Mesothelial cell of epicardium (in vitro differentiated cells): ENCODE data around the gene HIGD1B. TPM values are rescaled to one million over a fixed set of nuclear protein-coding genes. Genes with fewer than 3 reads are reported as not detected.

Source experiments
- DNase-seq, 2 experiments: peaks; one replicate each; pipeline ENCODE4 v3.0.0; 2021; ENCODE audit warnings: low spot score in 2 of 2; ENCODE audit not compliant: unreplicated experiment in 2 of 2
- H3K27ac Mint-ChIP-seq: 2 replicates; pipeline ENCODE4 v1.8.0; 2021; ENCODE audit warnings: mixed read lengths
- H3K27me3 Mint-ChIP-seq: 2 replicates; pipeline ENCODE4 v1.8.0; 2021; ENCODE audit warnings: low read depth, mixed read lengths
- H3K36me3 Mint-ChIP-seq: 2 replicates; pipeline ENCODE4 v1.8.0; 2021; ENCODE audit warnings: mixed read lengths
- H3K4me1 Mint-ChIP-seq: 2 replicates; pipeline ENCODE4 v1.8.0; 2021; ENCODE audit warnings: mixed read lengths
- H3K4me3 Mint-ChIP-seq: 2 replicates; pipeline ENCODE4 v1.8.0; 2021; ENCODE audit warnings: mild to moderate bottlenecking, moderate library complexity, mixed read lengths
- H3K9me3 Mint-ChIP-seq: 2 replicates; pipeline ENCODE4 v1.8.0; 2021; ENCODE audit warnings: mixed read lengths
- total RNA-seq: library from RNA; stranded (reverse); gene quantifications from 3 replicates; pipeline ENCODE4 v1.2.1, GENCODE V29; 2021
- TF ChIP-seq, protein P1 (sequence below): fragments of 200-600 bp; sonication (generic); IDR thresholded peaks from one replicate; pipeline ENCODE4 v1.5.0; 2021; ENCODE audit warnings: antibody characterized with exemption; ENCODE audit not compliant: unreplicated experiment

The HIGD1B gene
- total RNA-seq, 1 donor from 2014 or later = not detected

GRCh38 chr17:44840936-44841335 is 6.7 kb upstream of the HIGD1B start:
- TF ChIP-seq, protein P1, sequence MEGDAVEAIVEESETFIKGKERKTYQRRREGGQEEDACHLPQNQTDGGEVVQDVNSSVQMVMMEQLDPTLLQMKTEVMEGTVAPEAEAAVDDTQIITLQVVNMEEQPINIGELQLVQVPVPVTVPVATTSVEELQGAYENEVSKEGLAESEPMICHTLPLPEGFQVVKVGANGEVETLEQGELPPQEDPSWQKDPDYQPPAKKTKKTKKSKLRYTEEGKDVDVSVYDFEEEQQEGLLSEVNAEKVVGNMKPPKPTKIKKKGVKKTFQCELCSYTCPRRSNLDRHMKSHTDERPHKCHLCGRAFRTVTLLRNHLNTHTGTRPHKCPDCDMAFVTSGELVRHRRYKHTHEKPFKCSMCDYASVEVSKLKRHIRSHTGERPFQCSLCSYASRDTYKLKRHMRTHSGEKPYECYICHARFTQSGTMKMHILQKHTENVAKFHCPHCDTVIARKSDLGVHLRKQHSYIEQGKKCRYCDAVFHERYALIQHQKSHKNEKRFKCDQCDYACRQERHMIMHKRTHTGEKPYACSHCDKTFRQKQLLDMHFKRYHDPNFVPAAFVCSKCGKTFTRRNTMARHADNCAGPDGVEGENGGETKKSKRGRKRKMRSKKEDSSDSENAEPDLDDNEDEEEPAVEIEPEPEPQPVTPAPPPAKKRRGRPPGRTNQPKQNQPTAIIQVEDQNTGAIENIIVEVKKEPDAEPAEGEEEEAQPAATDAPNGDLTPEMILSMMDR = no peak
- Mint-ChIP-seq H3K27me3 (no peaks in the 10 kb centered on the region), H3K4me1 (peaks cover 7% of the 10 kb centered on the region), H3K27ac (no peak overlapping the region), H3K9me3 (no peaks in the 10 kb centered on the region), H3K4me3 (no peak overlapping the region), H3K36me3 (no peaks in the 10 kb centered on the region)
- no peak for DNase-seq

DNA sequence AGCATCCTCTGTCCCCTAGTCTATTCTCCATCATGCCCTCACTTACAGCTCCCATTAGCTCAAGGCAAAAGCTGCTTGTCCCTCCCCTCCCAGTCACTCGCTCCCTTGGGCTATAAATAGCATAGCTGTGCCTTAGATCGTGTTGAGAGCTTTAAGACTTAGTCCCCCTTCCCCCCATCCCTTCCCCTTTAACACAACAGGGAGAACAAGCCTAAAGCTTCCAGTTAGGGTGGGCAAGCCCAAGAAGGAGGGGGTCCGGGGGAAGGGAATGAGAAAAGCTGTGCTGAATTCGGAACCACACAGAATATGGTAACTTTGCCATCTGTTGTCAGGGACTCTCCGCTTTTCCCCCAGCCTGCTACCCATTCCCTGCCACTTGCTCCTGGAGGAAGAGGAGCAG is 4.9 kb upstream of the HIGD1B start:
- TF ChIP-seq, protein P1 = no peak
- peak overlapping the region; percentile 37 for H3K27ac Mint-ChIP-seq
- H3K4me3 Mint-ChIP-seq = no peak overlapping the region
- no peak for DNase-seq
- no peaks in the 10 kb centered on the region for H3K27me3 Mint-ChIP-seq
- no peaks in the 10 kb centered on the region for H3K36me3 Mint-ChIP-seq
- H3K4me1 Mint-ChIP-seq = peaks cover 9% of the 10 kb centered on the region
- no peaks in the 10 kb centered on the region for H3K9me3 Mint-ChIP-seq

DNA sequence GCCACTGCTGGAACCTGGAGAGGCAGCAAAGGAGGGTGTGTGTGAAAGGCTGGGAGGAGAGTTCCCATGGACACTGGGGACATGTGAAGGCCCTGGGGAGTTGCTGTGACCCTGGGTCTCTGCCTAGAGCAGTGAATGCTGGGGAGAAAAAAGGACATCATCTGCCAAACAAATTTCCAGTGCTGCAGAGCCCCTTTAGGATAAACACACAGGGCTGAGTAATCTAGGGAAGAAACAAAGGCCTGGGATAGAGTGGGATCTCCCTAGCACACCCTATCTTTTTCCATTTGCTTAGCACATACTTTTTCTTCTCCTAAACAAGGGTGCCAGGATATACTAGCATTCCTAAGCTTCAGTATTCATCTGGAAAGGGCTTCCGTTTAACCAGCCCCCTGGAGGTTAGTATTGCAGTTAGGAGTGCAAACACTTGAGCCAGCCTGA is 3.3 kb upstream of the HIGD1B start:
- peaks cover 9% of the 10 kb centered on the region for H3K4me1 Mint-ChIP-seq
- peaks cover 3% of the 10 kb centered on the region for H3K36me3 Mint-ChIP-seq
- no peak overlapping the region for H3K4me3 Mint-ChIP-seq
- DNase-seq = no peak
- H3K9me3 Mint-ChIP-seq = no peaks in the 10 kb centered on the region
- H3K27ac Mint-ChIP-seq = no peak overlapping the region
- H3K27me3 Mint-ChIP-seq = no peaks in the 10 kb centered on the region
- TF ChIP-seq, protein P1 = no peak

DNA sequence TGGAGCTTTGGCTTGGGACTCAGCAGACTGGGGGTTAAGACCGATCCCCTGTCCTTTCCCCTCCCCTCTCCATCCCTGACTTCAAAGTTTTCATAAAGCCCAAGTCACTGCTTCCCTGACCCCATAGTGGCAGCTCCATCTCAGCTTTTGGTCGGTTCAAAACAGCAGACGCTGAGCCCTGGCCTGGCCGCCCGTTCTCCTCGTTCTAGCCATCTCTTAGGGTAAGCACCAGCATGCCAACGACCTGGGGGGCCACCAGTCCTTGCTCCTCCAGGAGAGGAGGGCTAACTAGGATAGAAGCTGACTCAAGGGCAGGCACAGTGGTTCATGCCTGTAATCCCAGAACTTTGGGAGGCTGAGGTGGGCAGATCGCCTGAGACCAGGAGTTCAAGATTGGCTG is 1.5 kb upstream of the HIGD1B start:
- no peaks in the 10 kb centered on the region for H3K27me3 Mint-ChIP-seq
- no peak overlapping the region for H3K27ac Mint-ChIP-seq
- no peak for DNase-seq
- TF ChIP-seq, protein P1 = no peak
- H3K9me3 Mint-ChIP-seq = no peaks in the 10 kb centered on the region
- H3K4me1 Mint-ChIP-seq = peaks cover 9% of the 10 kb centered on the region
- H3K4me3 Mint-ChIP-seq = no peak overlapping the region
- peaks cover 17% of the 10 kb centered on the region for H3K36me3 Mint-ChIP-seq

GRCh38 chr17:44848257-44848795 is 643 bp downstream of the HIGD1B start:
- Mint-ChIP-seq H3K4me3 (no peak overlapping the region), H3K27me3 (no peaks in the 10 kb centered on the region), H3K27ac (no peak overlapping the region), H3K4me1 (peaks cover 3% of the 10 kb centered on the region), H3K9me3 (no peaks in the 10 kb centered on the region), H3K36me3 (peaks cover 27% of the 10 kb centered on the region)
- no peak for DNase-seq
- TF ChIP-seq, protein P1 = no peak

DNA sequence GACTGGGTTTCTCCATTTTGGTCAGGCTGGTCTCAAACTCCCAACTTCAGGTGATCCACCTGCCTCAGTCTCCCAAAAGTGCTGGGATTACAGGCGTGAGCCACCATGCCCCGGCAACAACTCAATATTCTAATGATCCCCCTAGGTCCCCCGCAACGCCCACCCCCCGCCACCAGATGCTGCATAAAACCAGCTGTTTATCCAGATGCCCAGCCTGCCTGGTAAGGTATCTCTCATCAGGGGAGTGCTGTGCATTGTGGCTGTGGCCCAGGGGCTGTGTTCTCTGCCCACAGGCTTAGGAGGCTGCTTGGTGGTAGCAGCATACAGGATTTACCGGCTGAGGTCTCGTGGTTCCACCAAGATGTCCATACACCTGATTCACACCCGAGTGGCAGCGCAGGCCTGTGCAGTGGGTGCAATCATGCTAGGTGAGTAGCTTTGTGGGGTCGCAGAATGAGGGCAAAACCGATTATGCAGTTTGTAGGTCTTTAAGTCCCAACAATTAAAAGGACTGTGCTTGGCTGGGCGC is 1.3 kb downstream of the HIGD1B start:
- TF ChIP-seq, protein P1 = no peak
- Mint-ChIP-seq H3K9me3 (no peaks in the 10 kb centered on the region), H3K36me3 (peaks cover 34% of the 10 kb centered on the region), H3K27me3 (no peaks in the 10 kb centered on the region), H3K4me1 (peaks cover 3% of the 10 kb centered on the region), H3K4me3 (no peak overlapping the region), H3K27ac (no peak overlapping the region)
- no peak for DNase-seq
